ENCODE data around the gene MYL12A.
"Not testable (repeated sequence)": the region's sequence is repeated elsewhere in the genome, so short reads cannot be mapped to it uniquely, and the experiment has no call there.

Gene MYL12A

DNA sequence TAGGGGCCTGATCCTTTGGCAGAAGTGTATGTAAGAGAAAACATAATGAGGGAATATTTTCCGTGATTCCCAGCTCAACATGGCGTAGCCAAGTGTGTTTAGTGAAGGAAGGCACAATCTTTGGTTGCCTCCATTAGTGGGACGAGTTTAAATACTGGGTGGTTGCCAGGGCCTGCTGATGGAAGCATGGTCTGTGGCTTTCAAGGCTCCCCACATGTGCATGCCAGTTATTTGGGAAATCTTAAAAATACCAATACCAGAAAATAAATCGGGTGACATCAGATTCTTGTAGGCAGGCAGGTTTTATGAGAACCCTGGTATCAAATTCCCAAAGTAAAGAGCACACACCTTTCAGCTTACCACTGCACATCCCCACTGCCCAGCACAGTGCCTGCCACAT is 7.1 kb downstream of the MYL12A start:
- no peak for DNase-seq (ENCODE audit: low read depth in 2 of 3, low spot score in 1 of 3)

- no peak for DNase-seq (ENCODE audit: low read depth in 2 of 3, low spot score in 1 of 3)
Observed at GRCh38 chr18:3255611-3256165, 8.1 kb downstream of the MYL12A start.

DNA sequence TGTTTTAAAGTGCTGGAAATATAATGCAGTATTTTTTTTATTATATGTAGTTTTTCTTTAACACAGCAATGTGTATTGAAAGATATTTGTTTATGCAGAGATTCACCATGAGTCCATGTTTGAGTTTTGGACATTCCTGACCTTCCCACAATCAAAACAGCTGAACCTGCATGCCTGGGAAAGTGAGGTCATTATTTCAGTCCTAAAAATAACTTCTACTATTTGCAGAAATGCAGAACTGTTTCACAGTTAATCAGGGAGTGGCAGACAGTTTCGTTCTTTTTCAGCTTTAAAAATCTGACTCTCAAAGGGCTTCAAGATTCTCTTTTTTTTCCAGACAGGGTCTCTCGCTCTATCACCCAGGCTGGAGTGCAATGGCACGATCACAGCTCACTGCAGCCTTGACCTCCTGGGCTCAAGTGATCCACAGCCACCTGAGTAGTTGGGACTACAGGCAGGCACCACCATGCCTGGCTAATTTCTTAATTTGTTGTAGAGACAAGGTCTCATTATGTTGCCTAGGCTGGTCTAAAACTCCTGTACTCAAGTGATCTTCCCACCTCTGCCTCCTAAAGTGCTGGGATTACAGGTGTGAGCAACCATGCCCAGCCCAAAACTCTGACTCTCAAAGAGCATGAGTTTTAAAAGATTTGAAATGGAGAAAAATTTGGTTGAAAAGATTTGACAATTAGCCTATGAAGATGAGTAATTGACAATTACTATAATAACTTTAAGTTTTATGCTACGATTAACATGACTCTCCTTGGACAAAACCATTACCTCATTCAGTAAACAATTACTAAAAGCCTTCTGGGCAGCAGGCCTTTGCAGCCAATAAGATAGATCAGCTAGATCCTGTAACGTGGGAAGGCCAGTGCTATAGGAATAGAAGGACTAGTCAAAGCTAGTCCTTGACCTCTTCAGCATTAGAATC is 9.4 kb downstream of the MYL12A start:
- DNase-seq (ENCODE audit: low read depth in 2 of 3, low spot score in 1 of 3) = no peak

DNA sequence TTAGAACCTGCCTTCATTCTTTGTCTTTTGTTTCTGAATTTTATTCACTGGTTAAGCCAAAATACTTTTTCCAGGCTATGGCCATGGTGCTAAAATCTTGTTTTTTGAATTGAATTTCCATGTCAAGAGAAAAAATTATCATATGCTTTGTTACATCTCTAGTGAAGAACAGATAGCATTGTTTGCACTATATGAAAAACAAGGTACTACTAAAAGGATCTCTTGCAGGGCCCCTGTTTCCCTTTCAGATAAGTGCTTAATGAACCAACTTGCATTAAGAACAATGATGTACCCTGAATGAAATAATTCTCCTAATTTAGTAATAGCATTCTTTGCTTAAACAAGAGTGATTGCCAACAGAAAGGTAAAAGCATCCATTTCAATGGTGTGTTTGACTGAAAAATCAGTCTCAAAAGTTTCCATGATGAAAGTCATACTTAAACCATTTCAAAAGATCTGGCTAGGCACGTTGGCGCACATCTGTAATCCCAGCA is 10.1 kb downstream of the MYL12A start:
- DNase-seq (ENCODE audit: low read depth in 2 of 3, low spot score in 1 of 3) = no peak

- DNase-seq (ENCODE audit: low read depth in 2 of 3, low spot score in 1 of 3) = no peak
Observed at GRCh38 chr18:3260995-3261372, 13.4 kb downstream of the MYL12A start.

GRCh38 chr18:3261373-3262233 is 14.0 kb downstream of the MYL12A start, which contains the start of gene MYL12B:
TSS of gene MYL12B (plus strand) at chr18:3262133. CDS start at chr18:3272899, 10,766 bp downstream.
- peak; percentile 55 to 72 (median 62) for DNase-seq (ENCODE audit: low read depth in 2 of 3, low spot score in 1 of 3)

DNA sequence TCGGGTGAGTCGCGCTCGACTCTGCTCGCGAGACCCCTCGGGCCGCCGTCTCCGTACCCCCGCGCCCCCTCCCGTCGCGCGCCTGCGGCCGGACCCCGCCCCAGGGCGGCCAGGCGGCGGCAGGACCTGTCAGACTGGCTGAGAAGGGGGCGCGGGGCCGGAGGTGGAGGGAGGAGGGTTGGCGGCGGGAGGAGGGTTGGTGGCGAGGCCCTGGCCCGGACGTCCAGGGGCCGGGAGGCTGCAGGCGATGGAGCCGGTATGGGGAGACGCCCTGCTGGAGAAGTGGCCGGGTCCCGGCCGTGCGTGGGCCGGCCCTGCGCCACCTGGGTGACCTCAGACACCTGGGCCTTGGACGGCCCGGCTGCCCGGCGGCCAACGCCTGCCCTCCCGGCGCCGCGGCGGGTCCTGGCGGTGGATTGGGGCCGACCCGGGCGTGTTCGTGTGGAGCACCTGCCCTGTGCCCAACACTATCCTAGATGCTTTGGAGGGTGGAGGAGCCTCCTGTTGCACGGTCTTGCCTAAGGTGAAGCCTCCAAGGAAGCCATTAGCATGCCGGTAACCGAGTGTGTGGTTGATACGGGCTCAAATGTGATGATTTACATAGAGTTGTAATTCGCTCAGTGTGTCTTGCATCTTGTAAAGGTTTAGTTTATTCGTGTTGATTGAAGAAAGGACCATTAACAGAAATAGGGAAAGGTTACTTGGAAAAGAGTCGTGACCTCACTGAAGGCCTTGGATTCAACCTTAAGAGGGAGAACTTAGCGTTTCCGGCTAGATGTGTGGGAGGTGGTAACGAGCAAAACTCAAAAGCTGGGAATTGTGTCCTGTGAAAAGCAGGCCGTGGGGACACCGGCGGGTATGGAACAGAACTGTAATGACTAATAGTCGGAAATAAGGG is 14.9 kb downstream of the MYL12A start:
- DNase-seq (ENCODE audit: low read depth in 2 of 3, low spot score in 1 of 3) = peak in 1 of 3 donors; percentile 16

- no peak for DNase-seq (ENCODE audit: low read depth in 2 of 3, low spot score in 1 of 3)
Observed at GRCh38 chr18:3263132-3263700, 15.6 kb downstream of the MYL12A start.

GRCh38 chr18:3264362-3264761 is 16.8 kb downstream of the MYL12A start:
- no peak for DNase-seq (ENCODE audit: low read depth in 2 of 3, low spot score in 1 of 3)

GRCh38 chr18:3265564-3266033 is 18.0 kb downstream of the MYL12A start:
- no peak for DNase-seq (ENCODE audit: low read depth in 2 of 3, low spot score in 1 of 3)

- no peak for DNase-seq (ENCODE audit: low read depth in 2 of 3, low spot score in 1 of 3)
Observed at GRCh38 chr18:3266062-3266608, 18.5 kb downstream of the MYL12A start.

DNA sequence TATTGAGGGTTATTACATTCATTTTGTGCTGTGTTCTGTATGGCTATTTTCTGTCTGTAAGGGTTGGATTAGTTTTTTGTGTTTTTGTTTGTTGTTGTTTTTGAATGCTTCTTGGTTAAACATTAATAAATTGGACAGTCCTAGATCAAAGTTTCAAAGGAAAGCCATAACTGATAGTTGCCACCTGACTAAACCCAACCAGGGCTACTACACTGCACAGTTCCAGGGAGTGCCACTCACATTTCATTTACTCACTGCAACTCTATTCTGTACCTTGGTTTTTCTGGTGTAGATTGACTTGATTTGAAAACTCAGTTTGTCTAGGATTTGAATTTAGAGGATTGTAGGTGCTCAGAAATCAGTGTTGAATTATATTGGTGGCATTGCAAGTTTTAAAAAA is 20.7 kb downstream of the MYL12A start:
- no peak for DNase-seq (ENCODE audit: low read depth in 2 of 3, low spot score in 1 of 3)

GRCh38 chr18:3269241-3269913 is 21.8 kb downstream of the MYL12A start:
- DNase-seq (ENCODE audit: low read depth in 2 of 3, low spot score in 1 of 3) = no peak

DNA sequence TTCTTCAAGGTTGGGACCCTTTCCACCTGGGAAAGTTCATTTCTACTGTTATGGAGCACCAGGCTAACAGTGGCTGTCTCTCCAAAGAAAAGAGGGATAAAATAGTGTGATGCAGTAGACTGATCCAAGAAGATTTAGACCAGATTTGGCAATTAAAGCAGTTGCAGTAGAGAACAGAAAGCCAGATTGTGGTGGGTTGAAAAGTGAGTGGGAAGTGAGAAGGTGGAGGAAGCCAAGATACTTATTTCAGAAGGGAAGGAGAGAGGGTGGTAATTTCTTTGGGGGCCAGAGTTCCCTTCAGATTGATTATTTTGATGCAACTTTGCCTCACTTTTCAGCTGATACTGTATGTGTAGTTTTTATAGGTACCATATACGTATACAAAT is 22.3 kb downstream of the MYL12A start:
- no peak for DNase-seq (ENCODE audit: low read depth in 2 of 3, low spot score in 1 of 3)

GRCh38 chr18:3273042-3273441 is 25.4 kb downstream of the MYL12A start:
- DNase-seq (ENCODE audit: low read depth in 2 of 3, low spot score in 1 of 3) = no peak

GRCh38 chr18:3277643-3278213 is 30.1 kb downstream of the MYL12A start:
- DNase-seq (ENCODE audit: low read depth in 2 of 3, low spot score in 1 of 3) = not testable (repeated sequence)

- DNase-seq (ENCODE audit: low read depth in 2 of 3, low spot score in 1 of 3) = no peak
Observed at GRCh38 chr18:3279201-3280185, 31.9 kb downstream of the MYL12A start.

All from stimulated activated CD4-positive, alpha-beta T cell treated with anti-CD3 and anti-CD28 coated beads, Interleukin-12 subunit alpha, Interleukin-12 subunit beta, amount 100 ng/mL, for 48 hours (primary cell).